IMR-90 (cell line): ENCODE results near the gene HDGFL3.

Experiments
- BHLHE40 ChIP-seq: fragments of 150-350 bp; IDR thresholded peaks from 2 replicates; pipeline ENCODE4 v1.6.1; 2016; ENCODE audit warnings: mild to moderate bottlenecking, low read depth, low read length
- MAZ ChIP-seq: IDR thresholded peaks from 2 replicates; pipeline ENCODE4 v1.6.1; 2012; ENCODE audit warnings: low read depth, mild to moderate bottlenecking, low read length, improper control_type of control experiment, moderate library complexity, borderline replicate concordance
- MXI1 ChIP-seq: IDR thresholded peaks from 2 replicates; pipeline ENCODE4 v1.6.1; 2012; ENCODE audit warnings: low read depth, mild to moderate bottlenecking, low read length, moderate library complexity, borderline replicate concordance
- NFE2L2 ChIP-seq: fragments of 150-350 bp; IDR thresholded peaks from 2 replicates; pipeline ENCODE4 v1.6.1; 2016; ENCODE audit warnings: low read depth, mild to moderate bottlenecking, low read length
- POLR2A ChIP-seq: IDR thresholded peaks from 2 replicates; pipeline ENCODE4 v1.6.1; 2012; ENCODE audit warnings: mild to moderate bottlenecking, low read depth, low read length
- RAD21 ChIP-seq: IDR thresholded peaks from 2 replicates; pipeline ENCODE4 v1.6.1; 2012; ENCODE audit warnings: low read length, improper control_type of control experiment
- RCOR1 ChIP-seq: IDR thresholded peaks from 2 replicates; pipeline ENCODE4 v1.6.1; 2012; ENCODE audit warnings: mild to moderate bottlenecking, low read length, improper control_type of control experiment; ENCODE audit not compliant: insufficient replicate concordance
- SMC3 ChIP-seq: fragments of 150-350 bp; IDR thresholded peaks from 2 replicates; pipeline ENCODE4 v1.6.1; 2016; ENCODE audit warnings: low read depth, mild to moderate bottlenecking, antibody characterized with exemption, low read length, moderate library complexity
- TF ChIP-seq, protein P1 (sequence below): conservative IDR thresholded peaks from 2 replicates; pipeline ENCODE4 v1.5.1; 2012; ENCODE audit warnings: mild to moderate bottlenecking, low read depth, low read length, improper control_type of control experiment
- TF ChIP-seq, protein P2 (sequence below): fragments of 150-350 bp; IDR thresholded peaks from 2 replicates; pipeline ENCODE4 v1.6.1; 2016; ENCODE audit warnings: low read depth, mild to moderate bottlenecking, low read length, moderate library complexity, borderline replicate concordance

GRCh38 chr15:83203543-83203942, 4.1 kb downstream of the HDGFL3 start:
- no peak for TF ChIP-seq MXI1
- TF ChIP-seq, protein P1, sequence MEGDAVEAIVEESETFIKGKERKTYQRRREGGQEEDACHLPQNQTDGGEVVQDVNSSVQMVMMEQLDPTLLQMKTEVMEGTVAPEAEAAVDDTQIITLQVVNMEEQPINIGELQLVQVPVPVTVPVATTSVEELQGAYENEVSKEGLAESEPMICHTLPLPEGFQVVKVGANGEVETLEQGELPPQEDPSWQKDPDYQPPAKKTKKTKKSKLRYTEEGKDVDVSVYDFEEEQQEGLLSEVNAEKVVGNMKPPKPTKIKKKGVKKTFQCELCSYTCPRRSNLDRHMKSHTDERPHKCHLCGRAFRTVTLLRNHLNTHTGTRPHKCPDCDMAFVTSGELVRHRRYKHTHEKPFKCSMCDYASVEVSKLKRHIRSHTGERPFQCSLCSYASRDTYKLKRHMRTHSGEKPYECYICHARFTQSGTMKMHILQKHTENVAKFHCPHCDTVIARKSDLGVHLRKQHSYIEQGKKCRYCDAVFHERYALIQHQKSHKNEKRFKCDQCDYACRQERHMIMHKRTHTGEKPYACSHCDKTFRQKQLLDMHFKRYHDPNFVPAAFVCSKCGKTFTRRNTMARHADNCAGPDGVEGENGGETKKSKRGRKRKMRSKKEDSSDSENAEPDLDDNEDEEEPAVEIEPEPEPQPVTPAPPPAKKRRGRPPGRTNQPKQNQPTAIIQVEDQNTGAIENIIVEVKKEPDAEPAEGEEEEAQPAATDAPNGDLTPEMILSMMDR = no peak
- TF ChIP-seq POLR2A = no peak
- no peak for TF ChIP-seq BHLHE40
- TF ChIP-seq RCOR1 = no peak
- TF ChIP-seq RAD21 = no peak
- no peak for TF ChIP-seq MAZ
- TF ChIP-seq, protein P2, sequence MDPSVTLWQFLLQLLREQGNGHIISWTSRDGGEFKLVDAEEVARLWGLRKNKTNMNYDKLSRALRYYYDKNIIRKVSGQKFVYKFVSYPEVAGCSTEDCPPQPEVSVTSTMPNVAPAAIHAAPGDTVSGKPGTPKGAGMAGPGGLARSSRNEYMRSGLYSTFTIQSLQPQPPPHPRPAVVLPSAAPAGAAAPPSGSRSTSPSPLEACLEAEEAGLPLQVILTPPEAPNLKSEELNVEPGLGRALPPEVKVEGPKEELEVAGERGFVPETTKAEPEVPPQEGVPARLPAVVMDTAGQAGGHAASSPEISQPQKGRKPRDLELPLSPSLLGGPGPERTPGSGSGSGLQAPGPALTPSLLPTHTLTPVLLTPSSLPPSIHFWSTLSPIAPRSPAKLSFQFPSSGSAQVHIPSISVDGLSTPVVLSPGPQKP = no peak
- TF ChIP-seq NFE2L2 = no peak
- no peak for TF ChIP-seq SMC3
